ENCODE measurements around the gene COL25A1.
"Not testable (repeated sequence)": the region's sequence is repeated elsewhere in the genome, so short reads cannot be mapped to it uniquely, and the experiment has no call there.

The COL25A1 gene

GRCh38 chr4:109121561-109121960 is 180.9 kb downstream of the COL25A1 start:
- no peak for DNase-seq (ENCODE audit: low spot score)

- no peak for DNase-seq (ENCODE audit: low spot score)
Measured at GRCh38 chr4:109119852-109120251, 182.6 kb downstream of the COL25A1 start.

GRCh38 chr4:109118635-109119034 is 183.8 kb downstream of the COL25A1 start:
- DNase-seq (ENCODE audit: low spot score): no peak

GRCh38 chr4:109114501-109114900 is 188.0 kb downstream of the COL25A1 start:
- DNase-seq (ENCODE audit: low spot score): no peak

- no peak for DNase-seq (ENCODE audit: low spot score)
Measured at GRCh38 chr4:109113521-109113920, 188.9 kb downstream of the COL25A1 start.

GRCh38 chr4:109111031-109111430 is 191.4 kb downstream of the COL25A1 start:
- DNase-seq (ENCODE audit: low spot score): no peak

GRCh38 chr4:109108215-109108614 is 194.2 kb downstream of the COL25A1 start:
- DNase-seq (ENCODE audit: low spot score): not testable (repeated sequence)

- no peak for DNase-seq (ENCODE audit: low spot score)
Measured at GRCh38 chr4:109094056-109094455, 208.4 kb downstream of the COL25A1 start.

GRCh38 chr4:109091727-109092409 is 210.6 kb downstream of the COL25A1 start:
- DNase-seq (ENCODE audit: low spot score): no peak

GRCh38 chr4:109083911-109084310 is 218.5 kb downstream of the COL25A1 start:
- DNase-seq (ENCODE audit: low spot score): no peak

- DNase-seq (ENCODE audit: low spot score): no peak
Measured at GRCh38 chr4:109079731-109080130, 222.7 kb downstream of the COL25A1 start.

- no peak for DNase-seq (ENCODE audit: low spot score)
Measured at GRCh38 chr4:109079201-109079600, 223.3 kb downstream of the COL25A1 start.

- DNase-seq (ENCODE audit: low spot score): no peak
Measured at GRCh38 chr4:109078724-109079123, 223.7 kb downstream of the COL25A1 start.

- DNase-seq (ENCODE audit: low spot score): no peak
Measured at GRCh38 chr4:109077505-109077904, 225.0 kb downstream of the COL25A1 start.

GRCh38 chr4:109076709-109077108 is 225.7 kb downstream of the COL25A1 start:
- DNase-seq (ENCODE audit: low spot score): not testable (repeated sequence)

- no peak for DNase-seq (ENCODE audit: low spot score)
Measured at GRCh38 chr4:109075621-109076020, 226.8 kb downstream of the COL25A1 start.

- no peak for DNase-seq (ENCODE audit: low spot score)
Measured at GRCh38 chr4:109072595-109072994, 229.9 kb downstream of the COL25A1 start.

- not testable (repeated sequence) for DNase-seq (ENCODE audit: low spot score)
Measured at GRCh38 chr4:109070677-109071076, 231.8 kb downstream of the COL25A1 start.

- no peak for DNase-seq (ENCODE audit: low spot score)
Measured at GRCh38 chr4:109067508-109068235, 234.8 kb downstream of the COL25A1 start.

- DNase-seq (ENCODE audit: low spot score): no peak
Measured at GRCh38 chr4:109065006-109065405, 237.5 kb downstream of the COL25A1 start.

GRCh38 chr4:109053257-109053656 is 249.2 kb downstream of the COL25A1 start:
- no peak for DNase-seq (ENCODE audit: low spot score)

- no peak for DNase-seq (ENCODE audit: low spot score)
Measured at GRCh38 chr4:109052821-109053220, 249.6 kb downstream of the COL25A1 start.

GRCh38 chr4:109051054-109051453 is 251.4 kb downstream of the COL25A1 start:
- DNase-seq (ENCODE audit: low spot score): no peak

GRCh38 chr4:109049926-109050325 is 252.5 kb downstream of the COL25A1 start:
- DNase-seq (ENCODE audit: low spot score): no peak

All from hematopoietic multipotent progenitor cell treated with erythropoietin and hydrocortisone succinate and interleukin-3 and kit ligand, for 15 days (in vitro differentiated cells).